D721Med (cell line): ENCODE measurements around the gene CAMKV.
A peak's percentile ranks its signal among the peaks of the same experiment; 100 is the strongest.

ENCODE experiments used
- DNase-seq: peaks from one replicate; pipeline ENCODE4 v3.0.0; 2011; ENCODE audit warnings: low spot score; ENCODE audit not compliant: insufficient read length
- FAIRE-seq: peaks from 2 replicates; lab custom pipeline; 2011; peaks lifted over from hg19 to GRCh38; lab: Jason Lieb, UNC
- TF ChIP-seq, protein P1 (sequence below): IDR thresholded peaks from 2 replicates; pipeline ENCODE4 v1.5.1; 2012; ENCODE audit warnings: mild to moderate bottlenecking, control low read depth; ENCODE audit not compliant: insufficient read depth; ENCODE audit errors: missing control alignments

The CAMKV gene

DNA sequence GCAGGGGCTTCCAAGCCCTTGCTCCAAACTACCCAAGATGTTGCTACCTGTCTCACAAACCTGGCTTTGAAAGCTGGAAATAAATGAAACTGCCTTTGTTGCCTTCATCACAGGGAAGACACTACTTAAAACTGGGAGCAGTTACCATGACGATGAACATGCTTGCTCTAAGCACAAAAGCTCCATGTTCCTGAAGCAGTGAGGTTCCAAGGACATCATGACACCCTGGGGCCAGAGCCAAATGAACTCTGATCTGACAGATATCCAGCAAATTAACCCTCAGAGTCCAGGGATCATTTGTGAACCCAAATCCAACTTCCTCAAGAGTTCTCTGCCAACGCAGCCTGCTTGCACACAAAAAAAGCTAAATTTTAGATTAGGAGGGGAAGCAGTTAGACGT is 24.0 kb downstream of the CAMKV start:
- TF ChIP-seq, protein P1, sequence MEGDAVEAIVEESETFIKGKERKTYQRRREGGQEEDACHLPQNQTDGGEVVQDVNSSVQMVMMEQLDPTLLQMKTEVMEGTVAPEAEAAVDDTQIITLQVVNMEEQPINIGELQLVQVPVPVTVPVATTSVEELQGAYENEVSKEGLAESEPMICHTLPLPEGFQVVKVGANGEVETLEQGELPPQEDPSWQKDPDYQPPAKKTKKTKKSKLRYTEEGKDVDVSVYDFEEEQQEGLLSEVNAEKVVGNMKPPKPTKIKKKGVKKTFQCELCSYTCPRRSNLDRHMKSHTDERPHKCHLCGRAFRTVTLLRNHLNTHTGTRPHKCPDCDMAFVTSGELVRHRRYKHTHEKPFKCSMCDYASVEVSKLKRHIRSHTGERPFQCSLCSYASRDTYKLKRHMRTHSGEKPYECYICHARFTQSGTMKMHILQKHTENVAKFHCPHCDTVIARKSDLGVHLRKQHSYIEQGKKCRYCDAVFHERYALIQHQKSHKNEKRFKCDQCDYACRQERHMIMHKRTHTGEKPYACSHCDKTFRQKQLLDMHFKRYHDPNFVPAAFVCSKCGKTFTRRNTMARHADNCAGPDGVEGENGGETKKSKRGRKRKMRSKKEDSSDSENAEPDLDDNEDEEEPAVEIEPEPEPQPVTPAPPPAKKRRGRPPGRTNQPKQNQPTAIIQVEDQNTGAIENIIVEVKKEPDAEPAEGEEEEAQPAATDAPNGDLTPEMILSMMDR = no peak
- DNase-seq = no peak
- no peak for FAIRE-seq

GRCh38 chr3:49844464-49845183 is 25.1 kb downstream of the CAMKV start:
- TF ChIP-seq, protein P1 = no peak
- DNase-seq (no peak), FAIRE-seq (no peak)

GRCh38 chr3:49842843-49843517 is 26.7 kb downstream of the CAMKV start:
- TF ChIP-seq, protein P1 = no peak
- DNase-seq (no peak), FAIRE-seq (no peak)

DNA sequence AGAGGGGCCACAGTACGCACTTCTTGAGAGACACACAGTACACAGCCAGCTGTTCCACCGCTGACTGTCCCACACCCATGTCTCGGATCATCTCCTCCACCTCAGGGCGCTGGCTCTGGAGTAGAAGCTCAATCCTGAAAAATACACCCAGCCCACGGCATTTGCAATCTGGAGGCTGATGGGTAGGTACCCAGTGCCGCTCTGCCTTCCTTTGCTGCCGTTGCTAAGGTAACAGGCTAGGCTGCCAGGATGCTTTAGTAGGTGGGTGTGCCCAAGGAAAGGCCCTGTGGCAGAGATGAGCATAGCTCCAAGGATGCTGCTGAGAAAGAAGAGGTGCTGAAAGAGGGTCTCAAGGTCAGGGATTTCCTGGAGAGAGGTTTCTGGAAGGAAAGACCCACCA is 27.9 kb downstream of the CAMKV start:
- DNase-seq (no peak), FAIRE-seq (no peak)
- TF ChIP-seq, protein P1 = no peak

- TF ChIP-seq, protein P1 = peak; percentile 59
- DNase-seq (no peak), FAIRE-seq (no peak)
Observed at GRCh38 chr3:49841126-49841696, 28.5 kb downstream of the CAMKV start.

- FAIRE-seq = no peak
Observed at GRCh38 chr3:49840388-49840787, 29.3 kb downstream of the CAMKV start.

More at GRCh38 chr3:49840388-49840787, 29.3 kb downstream of the CAMKV start:
- TF ChIP-seq, protein P1 = no peak
- DNase-seq = no peak
